WI38 (cell line): ENCODE measurements around the gene WDR43.

ENCODE experiments used
- H3K4me3 ChIP-seq: 2 replicates; pipeline ENCODE4 v1.5.1; 2011; ENCODE audit warnings: low read depth, mild to moderate bottlenecking, control low read depth, low read length
- TF ChIP-seq, protein P1 (sequence below): IDR thresholded peaks from 2 replicates; pipeline ENCODE4 v1.5.1; 2012; ENCODE audit warnings: low read depth, mild to moderate bottlenecking, control low read depth, low read length

Gene WDR43

DNA sequence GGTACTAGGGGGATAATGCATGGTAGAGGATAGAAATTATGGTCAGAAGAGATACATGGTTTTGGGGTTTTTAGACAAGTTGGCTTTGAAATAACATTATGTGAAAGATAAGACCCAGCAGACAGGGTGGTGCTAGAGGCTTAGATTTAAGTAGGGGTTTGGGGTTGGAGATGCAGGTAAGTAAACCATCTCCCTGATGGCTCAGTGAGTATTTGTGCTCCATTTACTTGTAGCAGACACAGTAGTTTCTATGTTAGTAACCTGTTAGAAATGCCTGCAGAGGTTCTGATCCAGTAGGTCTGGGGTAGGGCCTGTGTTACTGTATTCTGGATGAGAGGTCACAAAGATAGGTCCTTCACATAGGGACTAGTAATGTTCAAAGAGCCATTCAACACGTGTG is 13.7 kb downstream of the WDR43 start:
- H3K4me3 ChIP-seq, result no peak overlapping the region
- TF ChIP-seq, protein P1, sequence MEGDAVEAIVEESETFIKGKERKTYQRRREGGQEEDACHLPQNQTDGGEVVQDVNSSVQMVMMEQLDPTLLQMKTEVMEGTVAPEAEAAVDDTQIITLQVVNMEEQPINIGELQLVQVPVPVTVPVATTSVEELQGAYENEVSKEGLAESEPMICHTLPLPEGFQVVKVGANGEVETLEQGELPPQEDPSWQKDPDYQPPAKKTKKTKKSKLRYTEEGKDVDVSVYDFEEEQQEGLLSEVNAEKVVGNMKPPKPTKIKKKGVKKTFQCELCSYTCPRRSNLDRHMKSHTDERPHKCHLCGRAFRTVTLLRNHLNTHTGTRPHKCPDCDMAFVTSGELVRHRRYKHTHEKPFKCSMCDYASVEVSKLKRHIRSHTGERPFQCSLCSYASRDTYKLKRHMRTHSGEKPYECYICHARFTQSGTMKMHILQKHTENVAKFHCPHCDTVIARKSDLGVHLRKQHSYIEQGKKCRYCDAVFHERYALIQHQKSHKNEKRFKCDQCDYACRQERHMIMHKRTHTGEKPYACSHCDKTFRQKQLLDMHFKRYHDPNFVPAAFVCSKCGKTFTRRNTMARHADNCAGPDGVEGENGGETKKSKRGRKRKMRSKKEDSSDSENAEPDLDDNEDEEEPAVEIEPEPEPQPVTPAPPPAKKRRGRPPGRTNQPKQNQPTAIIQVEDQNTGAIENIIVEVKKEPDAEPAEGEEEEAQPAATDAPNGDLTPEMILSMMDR, result no peak

DNA sequence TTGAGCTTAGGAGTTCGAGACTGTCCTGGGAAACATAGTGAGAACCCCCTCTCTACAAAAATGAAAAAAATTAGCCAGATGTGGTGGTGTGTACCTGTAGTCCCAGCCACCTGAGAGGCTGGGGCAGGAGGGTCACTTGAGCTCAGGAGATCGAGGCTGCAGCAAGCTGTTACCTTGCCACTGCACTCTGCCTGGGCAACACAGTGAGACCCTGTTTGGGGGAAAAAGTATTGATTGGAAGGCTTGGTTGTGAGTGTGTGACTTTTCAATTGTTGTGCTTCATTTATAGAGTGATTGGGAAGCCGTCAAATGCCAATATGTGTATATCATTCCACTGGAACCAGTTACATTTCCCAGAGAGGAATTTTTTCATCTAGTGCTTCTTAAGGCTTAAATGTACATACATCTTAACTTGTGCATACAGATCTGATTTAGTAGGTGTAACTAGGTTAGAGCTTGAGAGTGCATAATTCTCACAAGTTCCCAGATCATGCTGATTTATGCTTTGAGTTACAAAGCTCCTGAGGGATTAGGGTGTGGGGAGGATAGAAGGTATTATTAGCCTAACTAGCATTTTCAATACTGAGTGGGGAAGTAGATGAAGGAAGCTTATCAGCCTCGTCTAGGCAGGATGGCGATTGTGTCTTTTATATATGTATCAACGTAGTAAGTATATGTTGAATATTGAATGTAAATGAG is 15.3 kb downstream of the WDR43 start:
- TF ChIP-seq, protein P1, result no peak
- no peak overlapping the region for H3K4me3 ChIP-seq

DNA sequence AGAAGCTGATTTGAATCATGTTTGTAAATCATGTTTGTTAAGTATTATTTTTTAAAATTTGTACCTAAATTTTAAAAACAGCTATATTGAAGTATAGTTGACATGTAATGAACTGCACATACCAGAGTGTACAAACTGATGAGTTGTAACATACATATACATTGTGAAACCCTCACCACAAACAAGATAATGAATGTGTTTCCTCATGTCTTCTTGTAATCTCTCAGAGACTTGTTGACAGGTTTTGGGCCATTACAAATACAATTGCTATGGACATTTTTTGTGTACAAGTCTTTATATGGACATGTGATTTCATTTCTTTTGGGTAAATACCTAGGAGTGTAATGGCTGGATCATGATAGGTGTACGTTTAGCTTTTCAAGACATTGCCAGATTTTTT is 21.5 kb downstream of the WDR43 start:
- TF ChIP-seq, protein P1, result no peak
- H3K4me3 ChIP-seq, result no peak overlapping the region

DNA sequence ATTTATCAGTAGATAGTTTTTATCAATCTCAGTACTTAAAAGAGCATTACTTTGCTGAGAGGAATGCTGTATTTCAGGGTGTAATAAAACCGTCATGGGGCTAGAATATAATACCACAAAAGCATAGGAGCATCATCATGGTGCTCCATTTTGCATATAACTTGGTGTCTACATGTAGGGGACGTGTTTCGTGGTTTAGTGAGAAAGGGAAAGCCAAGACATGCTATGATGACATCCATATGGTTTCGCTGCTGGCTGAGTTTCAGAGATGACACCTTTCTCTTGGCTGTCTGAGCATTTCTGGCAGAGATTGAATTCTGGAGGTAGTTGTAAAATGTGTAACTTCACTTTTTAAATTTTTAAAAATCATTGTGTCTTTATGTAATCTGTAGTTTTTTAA is 32.4 kb downstream of the WDR43 start:
- TF ChIP-seq, protein P1, result no peak
- H3K4me3 ChIP-seq, result no peak overlapping the region

DNA sequence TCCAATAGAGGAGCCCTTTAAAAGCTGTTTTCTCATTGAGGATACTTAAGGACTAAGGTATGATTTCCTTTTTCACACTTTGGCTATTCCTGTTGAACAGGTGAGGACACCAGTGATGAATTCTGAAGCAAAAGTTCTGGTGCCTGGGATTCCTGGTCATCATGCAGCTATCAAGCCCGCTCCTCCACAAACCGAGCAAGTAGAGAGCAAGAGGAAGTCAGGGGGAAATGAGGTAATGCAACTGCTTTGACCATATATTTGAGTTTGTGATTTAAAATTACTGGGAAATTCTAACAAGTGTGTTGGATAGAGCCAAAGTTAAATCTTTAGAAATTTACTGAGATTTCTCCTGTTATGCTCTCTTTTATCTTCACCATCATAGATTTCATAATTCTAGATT is 33.0 kb downstream of the WDR43 start:
- TF ChIP-seq, protein P1, result no peak
- no peak overlapping the region for H3K4me3 ChIP-seq

DNA sequence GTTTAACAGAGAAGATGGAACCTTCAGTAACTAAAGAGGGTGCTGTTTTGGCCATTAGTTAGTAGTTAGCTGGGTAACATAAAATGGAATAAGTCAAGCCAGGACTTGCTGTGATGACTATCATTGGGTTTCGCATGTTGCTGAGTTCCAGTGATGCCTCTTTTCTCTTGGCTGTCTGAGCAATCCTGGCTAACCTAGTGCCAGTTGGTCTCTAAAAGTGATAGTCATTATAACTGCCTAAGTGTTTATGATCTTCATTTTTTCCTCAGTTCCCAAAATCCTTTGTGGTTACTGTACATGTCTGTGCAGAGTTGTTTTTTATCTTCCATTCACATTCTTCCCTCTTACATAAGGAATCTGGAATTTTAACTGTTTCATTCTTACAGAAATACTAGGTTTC is 33.4 kb downstream of the WDR43 start:
- TF ChIP-seq, protein P1, result no peak
- no peak overlapping the region for H3K4me3 ChIP-seq

DNA sequence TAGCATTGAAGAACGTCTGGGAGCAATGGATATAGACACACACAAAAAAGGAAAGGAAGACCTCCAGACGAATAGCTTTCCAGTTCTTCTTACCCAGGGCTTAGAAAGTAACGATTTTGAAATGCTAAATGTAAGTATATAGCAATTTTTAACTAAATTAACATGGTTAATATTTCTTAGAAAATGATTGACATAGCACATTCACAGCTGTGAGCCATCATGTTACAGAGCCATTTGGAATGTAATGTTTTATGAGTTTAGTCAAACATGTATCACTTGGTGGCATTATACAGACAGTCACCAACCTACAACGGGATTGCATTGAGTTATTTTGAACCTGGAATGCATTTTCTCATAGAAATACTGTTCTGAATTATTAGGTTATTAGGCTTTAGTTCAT is 35.1 kb downstream of the WDR43 start:
- TF ChIP-seq, protein P1, result no peak
- no peak overlapping the region for H3K4me3 ChIP-seq
